ENCODE data around the gene CKAP5.

GRCh38 chr11:46755962-46756361, 90.1 kb downstream of the CKAP5 start:
- TF ChIP-seq POLR2A (IDR thresholded peaks at IDR 0.05; ENCODE audit: low read length) (no peak), GATA1 (IDR thresholded peaks at IDR 0.05; ENCODE audit: low read depth, low read length) (no peak)

Data from erythroblast (primary cell).